Uterus (tissue), 4 donors: ENCODE data around the gene PRKN. TPM values are rescaled to one million over a fixed set of nuclear protein-coding genes. Genes with fewer than 3 reads are reported as not detected.

Experiments used
- DNase-seq, 2 donors: peaks; one replicate each; pipeline ENCODE4 v3.0.0-alpha.2; 2019 to 2020
- H3K27ac ChIP-seq, 2 donors: fragments of 200-600 bp; sonication (generic); 1 replicate in 1 of 2; 2 replicates in 1 of 2; pipeline ENCODE4 v1.5.1; 2016 to 2018
- H3K27me3 ChIP-seq, 2 donors: fragments of 200-600 bp; sonication (generic); one replicate each; pipeline ENCODE4 v1.5.1; 2018 to 2019; ENCODE audit warnings: control low read depth in 1 of 2
- H3K36me3 ChIP-seq, 2 donors: fragments of 200-600 bp; sonication (generic); one replicate each; pipeline ENCODE4 v1.5.1; 2019; ENCODE audit warnings: control low read depth in 1 of 2
- H3K4me1 ChIP-seq, 2 donors: fragments of 200-600 bp; sonication (generic); one replicate each; pipeline ENCODE4 v1.5.1; 2018 to 2019; ENCODE audit warnings: control low read depth in 1 of 2
- H3K4me3 ChIP-seq, 2 donors: fragments of 200-600 bp; sonication (generic); 1 replicate in 1 of 2; 2 replicates in 1 of 2; pipeline ENCODE4 v1.5.1; 2018 to 2019; ENCODE audit warnings: mild to moderate bottlenecking in 1 of 2
- H3K9me3 ChIP-seq, 2 donors: fragments of 200-600 bp; sonication (generic); one replicate each; pipeline ENCODE4 v1.5.1; 2019; ENCODE audit warnings: control low read depth in 1 of 2
- POLR2A ChIP-seq, 2 donors: fragments of 450-650 bp; IDR thresholded peaks; one replicate each; pipeline ENCODE4 v1.6.1; 2016; ENCODE audit warnings: antibody characterized with exemption in 2 of 2, mild to moderate bottlenecking in 1 of 2, moderate library complexity in 1 of 2
- intact Hi-C: fragments of 100-400 bp; cut with DNase I; formaldehyde crosslinking; loops from one replicate; pipeline ENCODE4 v1.15.1; 2023; ENCODE audit warnings: low total_unique reads
- total RNA-seq, 4 donors: library from RNA; depleted of rRNA in 3 of 4; stranded (reverse); fragments of >200 nt in 3 of 4; gene quantifications; one replicate each; pipeline versions ENCODE4 v1.1.0 to v1.2.4, GENCODE V29; 2014 to 2023
- TF ChIP-seq, protein P1 (sequence below), 4 experiments: fragments of 200-600 bp in 2 of 4; fragments of 450-650 bp in 2 of 4; sonication (generic) in 2 of 4; IDR thresholded peaks; one replicate each; pipeline ENCODE4 v1.5.1; 2016 to 2019; ENCODE audit warnings: antibody characterized with exemption in 4 of 4, mild to moderate bottlenecking in 2 of 4, moderate library complexity in 1 of 4
- donor health status: DM: yes; HTN: yes; CAD: no.

PRKN gene
- total RNA-seq, 4 donors from 2014 or later: 10.2 to 21.3 (median 13.1) TPM

DNA sequence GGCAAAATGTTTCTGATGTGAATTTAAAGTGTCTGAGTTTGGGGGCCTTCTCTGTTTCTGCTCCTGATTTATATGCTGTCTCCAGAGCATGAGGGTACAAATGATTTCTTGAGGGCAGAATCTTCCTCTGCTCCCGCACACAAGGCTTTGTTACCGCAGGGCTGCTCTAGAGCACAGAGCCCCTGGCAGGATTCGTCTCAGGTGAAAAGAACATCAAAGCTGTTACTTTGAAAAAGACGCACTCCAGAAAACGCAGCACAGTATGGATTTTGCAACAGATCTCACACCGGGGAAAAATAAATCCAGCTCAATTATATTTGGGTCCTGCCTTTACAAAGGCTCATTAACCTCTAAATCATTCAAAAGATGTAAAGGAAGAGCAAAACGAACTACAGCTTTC, 577.3 kb downstream of the PRKN start:
- no peak overlapping the region for H3K4me3 ChIP-seq
- no peaks in the 10 kb centered on the region for H3K27me3 ChIP-seq
- no peak for TF ChIP-seq POLR2A (IDR thresholded peaks at IDR 0.05)
- TF ChIP-seq, protein P1, sequence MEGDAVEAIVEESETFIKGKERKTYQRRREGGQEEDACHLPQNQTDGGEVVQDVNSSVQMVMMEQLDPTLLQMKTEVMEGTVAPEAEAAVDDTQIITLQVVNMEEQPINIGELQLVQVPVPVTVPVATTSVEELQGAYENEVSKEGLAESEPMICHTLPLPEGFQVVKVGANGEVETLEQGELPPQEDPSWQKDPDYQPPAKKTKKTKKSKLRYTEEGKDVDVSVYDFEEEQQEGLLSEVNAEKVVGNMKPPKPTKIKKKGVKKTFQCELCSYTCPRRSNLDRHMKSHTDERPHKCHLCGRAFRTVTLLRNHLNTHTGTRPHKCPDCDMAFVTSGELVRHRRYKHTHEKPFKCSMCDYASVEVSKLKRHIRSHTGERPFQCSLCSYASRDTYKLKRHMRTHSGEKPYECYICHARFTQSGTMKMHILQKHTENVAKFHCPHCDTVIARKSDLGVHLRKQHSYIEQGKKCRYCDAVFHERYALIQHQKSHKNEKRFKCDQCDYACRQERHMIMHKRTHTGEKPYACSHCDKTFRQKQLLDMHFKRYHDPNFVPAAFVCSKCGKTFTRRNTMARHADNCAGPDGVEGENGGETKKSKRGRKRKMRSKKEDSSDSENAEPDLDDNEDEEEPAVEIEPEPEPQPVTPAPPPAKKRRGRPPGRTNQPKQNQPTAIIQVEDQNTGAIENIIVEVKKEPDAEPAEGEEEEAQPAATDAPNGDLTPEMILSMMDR (IDR thresholded peaks at IDR 0.05): no peak
- no peak overlapping the region for H3K27ac ChIP-seq
- no peaks in the 10 kb centered on the region for H3K36me3 ChIP-seq
- DNase-seq: no peak
- no peaks in the 10 kb centered on the region for H3K9me3 ChIP-seq
- intact Hi-C loops: no loop called here
- no peaks in the 10 kb centered on the region for H3K4me1 ChIP-seq

- TF ChIP-seq, protein P1 (IDR thresholded peaks at IDR 0.05): no peak
- TF ChIP-seq POLR2A (IDR thresholded peaks at IDR 0.05): no peak
- no peak for DNase-seq
- Histone ChIP-seq H3K4me3 (no peak overlapping the region), H3K36me3 (no peaks in the 10 kb centered on the region), H3K27ac (no peak overlapping the region), H3K4me1 (no peaks in the 10 kb centered on the region), H3K9me3 (no peaks in the 10 kb centered on the region), H3K27me3 (no peaks in the 10 kb centered on the region)
- intact Hi-C loops: no loop called here
Measured at GRCh38 chr6:162149786-162150185, 577.8 kb downstream of the PRKN start.

DNA sequence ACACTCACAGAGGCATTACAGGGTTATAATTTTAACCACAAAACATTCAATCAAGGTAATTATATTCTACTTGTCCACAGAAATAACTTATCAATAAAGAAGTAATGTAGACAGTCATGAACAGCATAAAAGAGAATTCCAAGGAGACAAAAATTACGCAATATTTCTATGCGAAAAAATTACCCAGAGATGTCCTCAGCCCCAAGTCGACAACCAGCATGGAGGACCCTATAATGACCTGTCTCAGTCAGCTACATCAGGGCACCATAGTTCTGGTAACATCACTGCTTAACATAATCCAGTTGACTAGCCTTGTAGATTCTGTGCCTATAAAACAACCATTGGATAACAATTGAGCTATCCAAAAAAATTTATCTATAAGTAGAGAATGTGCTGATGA, 579.8 kb downstream of the PRKN start:
- no peak overlapping the region for H3K4me3 ChIP-seq
- no peak for DNase-seq
- no peak for TF ChIP-seq POLR2A (IDR thresholded peaks at IDR 0.05)
- TF ChIP-seq, protein P1 (IDR thresholded peaks at IDR 0.05): no peak
- H3K4me1 ChIP-seq: no peaks in the 10 kb centered on the region
- no peak overlapping the region for H3K27ac ChIP-seq
- intact Hi-C loops: no loop called here
- H3K9me3 ChIP-seq: no peaks in the 10 kb centered on the region
- H3K36me3 ChIP-seq: no peaks in the 10 kb centered on the region
- no peaks in the 10 kb centered on the region for H3K27me3 ChIP-seq

DNA sequence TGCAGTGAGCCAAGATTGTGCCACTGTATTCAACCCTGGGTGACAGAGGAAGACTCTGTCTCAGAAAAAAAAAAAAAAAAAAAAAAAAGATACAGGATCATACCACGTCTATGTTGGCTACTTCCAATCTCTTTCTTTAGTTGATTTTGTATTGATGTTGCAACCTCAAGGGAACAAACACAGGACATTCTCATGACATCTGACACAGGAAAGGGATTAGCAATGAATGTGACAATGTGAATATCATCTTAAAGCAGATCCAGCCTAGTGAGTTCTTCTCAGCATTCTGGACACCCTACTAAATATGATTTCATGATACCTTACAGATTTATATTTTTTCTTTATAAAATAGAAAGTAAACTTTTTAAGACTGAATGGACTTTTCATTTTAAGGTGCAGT, 580.3 kb downstream of the PRKN start:
- intact Hi-C loops: no loop called here
- no peak for DNase-seq
- Histone ChIP-seq H3K9me3 (no peaks in the 10 kb centered on the region), H3K4me1 (no peaks in the 10 kb centered on the region), H3K36me3 (no peaks in the 10 kb centered on the region), H3K4me3 (no peak overlapping the region), H3K27me3 (no peaks in the 10 kb centered on the region), H3K27ac (no peak overlapping the region)
- TF ChIP-seq, protein P1 (IDR thresholded peaks at IDR 0.05): no peak
- no peak for TF ChIP-seq POLR2A (IDR thresholded peaks at IDR 0.05)

DNA sequence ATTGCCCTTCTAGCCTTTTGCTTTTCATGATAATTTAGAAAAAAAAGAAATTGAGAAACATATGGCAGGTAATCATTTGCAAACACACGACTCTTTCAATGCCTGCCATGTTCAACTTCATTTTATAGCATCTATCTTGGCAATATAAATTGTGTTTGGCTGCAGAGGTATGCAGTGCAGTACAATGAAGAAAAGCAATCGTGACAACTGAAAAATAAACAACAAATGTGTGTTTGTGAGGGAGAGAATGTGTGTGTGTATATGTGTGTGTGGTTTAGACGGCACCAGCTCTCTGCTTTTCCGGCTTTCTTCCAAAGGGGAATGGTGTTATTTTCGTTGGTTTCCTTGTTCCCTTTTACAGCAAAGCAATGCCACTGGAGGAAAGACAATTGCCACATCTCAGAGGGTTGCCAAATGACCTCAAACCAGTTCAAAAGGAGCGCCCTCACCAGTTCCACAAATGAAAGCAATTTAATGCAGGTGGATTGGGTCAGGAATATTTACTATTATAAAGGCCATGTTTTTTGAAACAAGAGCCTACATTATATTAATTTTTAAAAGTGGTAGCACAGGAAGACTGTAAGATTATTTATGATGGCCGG, 587.2 kb downstream of the PRKN start:
- Histone ChIP-seq H3K27me3 (no peaks in the 10 kb centered on the region), H3K27ac (no peak overlapping the region)
- TF ChIP-seq POLR2A (IDR thresholded peaks at IDR 0.05): no peak
- TF ChIP-seq, protein P1 (IDR thresholded peaks at IDR 0.05): no peak

More for the DNA sequence above, 587.2 kb downstream of the PRKN start:
- intact Hi-C loops: no loop called here
- no peaks in the 10 kb centered on the region for H3K9me3 ChIP-seq
- no peak overlapping the region for H3K4me3 ChIP-seq
- H3K36me3 ChIP-seq: no peaks in the 10 kb centered on the region
- H3K4me1 ChIP-seq: no peaks in the 10 kb centered on the region
- DNase-seq: no peak
